ENCODE measurements around the gene ITCH. TPM values are rescaled to one million over a fixed set of nuclear protein-coding genes. Genes with fewer than 3 reads are reported as not detected.
"Not testable (repeated sequence)": the region's sequence is repeated elsewhere in the genome, so short reads cannot be mapped to it uniquely, and the experiment has no call there.

The ITCH gene
- total RNA-seq, 1 donor from 2014 or later = 66.3 TPM

GRCh38 chr20:34363465-34364222, 571 bp downstream of the ITCH start:
- ATAC-seq (ENCODE audit: low read depth) (peak; percentile 43), DNase-seq (no peak)
- Mint-ChIP-seq H3K4me3 (peak overlapping the region; percentile 100), H3K9me3 (no peaks in the 10 kb centered on the region), H3K4me1 (peaks cover 44% of the 10 kb centered on the region), H3K27me3 (peaks cover 1% of the 10 kb centered on the region), H3K27ac (peak overlapping the region; percentile 99), H3K36me3 (ENCODE audit: low read depth) (peaks cover 18% of the 10 kb centered on the region)
- TF ChIP-seq CTCF (IDR thresholded peaks at IDR 0.05) = no peak
- intact Hi-C loops (cut with micrococcal nuclease) = loop anchor here (1.0 to 10.0 kb wide), 8 partner anchors 13 to 1594 kb away; partner anchors contain the start of genes AHCY, DYNLRB1, NCOA6 and PIGU
- ChIA-PET POLR2A (interaction anchor here (0.6 to 2.0 kb wide), 16 partner anchors 8 to 1179 kb away, joined by 3 to 17 read pairs (median 4); partner anchors contain the start of genes AHCY, DYNLRB1, EIF2S2 and ERGIC3), CTCF (interaction anchor here (1.9 kb wide), 1 partner anchor 51 kb away, joined by 17 read pairs; no protein-coding TSS in a partner anchor)

- POLR2A ChIA-PET = interaction anchor here (0.6 to 2.0 kb wide), 4 partner anchors 8 to 1178 kb away, joined by 3 to 8 read pairs (median 4); partner anchors contain the start of gene ERGIC3
- Mint-ChIP-seq H3K9me3 (no peaks in the 10 kb centered on the region), H3K4me3 (peak overlapping the region; percentile 100), H3K27me3 (peaks cover 1% of the 10 kb centered on the region), H3K27ac (peak overlapping the region; percentile 82), H3K36me3 (ENCODE audit: low read depth) (peaks cover 24% of the 10 kb centered on the region), H3K4me1 (peaks cover 46% of the 10 kb centered on the region)
- intact Hi-C loops (cut with micrococcal nuclease) = loop anchor here (5.0 to 10.0 kb wide), 2 partner anchors 461 to 1593 kb away; partner anchors contain the start of gene NCOA6
- CTCF ChIA-PET = no interaction called here
- no peak for DNase-seq
- TF ChIP-seq CTCF (IDR thresholded peaks at IDR 0.05) = no peak
- ATAC-seq (ENCODE audit: low read depth) = no peak
These were observed 1.1 kb downstream of the ITCH start for GRCh38 chr20:34364223-34364506.

GRCh38 chr20:34365765-34366213, 2.7 kb downstream of the ITCH start:
- no peak for TF ChIP-seq CTCF (IDR thresholded peaks at IDR 0.05)
- no peak for DNase-seq
- peak; percentile 49 for ATAC-seq (ENCODE audit: low read depth)
- Mint-ChIP-seq H3K4me1 (peaks cover 46% of the 10 kb centered on the region), H3K9me3 (no peaks in the 10 kb centered on the region), H3K27ac (peak overlapping the region; percentile 62), H3K27me3 (no peaks in the 10 kb centered on the region), H3K36me3 (ENCODE audit: low read depth) (peaks cover 40% of the 10 kb centered on the region), H3K4me3 (peak overlapping the region; percentile 55)
- POLR2A ChIA-PET = interaction anchor here (0.5 kb wide), 1 partner anchor 50 kb away, joined by 3 read pairs; no protein-coding TSS in a partner anchor
- CTCF ChIA-PET = interaction anchor here (2.2 kb wide), 1 partner anchor 53 kb away, joined by 8 read pairs; no protein-coding TSS in a partner anchor
- intact Hi-C loops (cut with micrococcal nuclease) = loop anchor here (10.0 kb wide), 1 partner anchor 459 kb away; the partner anchor contains the start of gene NCOA6

GRCh38 chr20:34367155-34367554, 4.1 kb downstream of the ITCH start:
- Mint-ChIP-seq H3K4me3 (no peak overlapping the region), H3K9me3 (no peaks in the 10 kb centered on the region), H3K27me3 (no peaks in the 10 kb centered on the region), H3K36me3 (ENCODE audit: low read depth) (peaks cover 45% of the 10 kb centered on the region), H3K4me1 (peaks cover 46% of the 10 kb centered on the region), H3K27ac (no peak overlapping the region)
- no peak for TF ChIP-seq CTCF (IDR thresholded peaks at IDR 0.05)
- ChIA-PET POLR2A (no interaction called here), CTCF (interaction anchor here (2.2 kb wide), 1 partner anchor 54 kb away, joined by 8 read pairs; no protein-coding TSS in a partner anchor)
- intact Hi-C loops (cut with micrococcal nuclease) = loop anchor here (10.0 kb wide), 1 partner anchor 458 kb away; the partner anchor contains the start of gene NCOA6
- DNase-seq = no peak
- ATAC-seq (ENCODE audit: low read depth) = no peak

GRCh38 chr20:34367911-34368310, 4.8 kb downstream of the ITCH start:
- H3K27ac Mint-ChIP-seq; H3K4me3 Mint-ChIP-seq; H3K27me3 Mint-ChIP-seq; ATAC-seq (ENCODE audit: low read depth); DNase-seq; H3K9me3 Mint-ChIP-seq; CTCF ChIA-PET; POLR2A ChIA-PET: not testable (repeated sequence)
- Mint-ChIP-seq H3K4me1 (peaks cover 42% of the 10 kb centered on the region), H3K36me3 (ENCODE audit: low read depth) (peaks cover 51% of the 10 kb centered on the region)
- intact Hi-C loops (cut with micrococcal nuclease) = loop anchor here (10.0 kb wide), 1 partner anchor 457 kb away; the partner anchor contains the start of gene NCOA6
